CD14-positive monocyte (primary cell): ENCODE results near the gene TEKT1. TPM values are rescaled to one million over a fixed set of nuclear protein-coding genes. Genes with fewer than 3 reads are reported as not detected.
"Not testable (repeated sequence)": the region's sequence is repeated elsewhere in the genome, so short reads cannot be mapped to it uniquely, and the experiment has no call there.

Source experiments
- DNase-seq, 3 donors: peaks; one replicate each; pipeline ENCODE4 v3.0.0-alpha.2; 2011 to 2022
- H2AFZ ChIP-seq: 2 replicates; pipeline ENCODE4 v1.6.0; 2012; ENCODE audit warnings: mild to moderate bottlenecking, low read depth, low read length, inconsistent platforms; ENCODE audit not compliant: insufficient read depth, poor library complexity, severe bottlenecking
- H3K27ac ChIP-seq, 2 donors: 1 replicate in 1 of 2; 2 replicates in 1 of 2; pipeline ENCODE4 v1.5.1; 2012 to 2013; ENCODE audit warnings: low read length in 2 of 2, control low read depth in 1 of 2, inconsistent platforms in 1 of 2, low read depth in 1 of 2, mild to moderate bottlenecking in 1 of 2
- H3K27me3 ChIP-seq, 2 donors: one replicate each; pipeline versions ENCODE4 v1.6.0 to v1.6.1; 2011 to 2013; ENCODE audit warnings: low read length in 2 of 2; ENCODE audit not compliant: control insufficient read depth in 2 of 2, insufficient read depth in 2 of 2
- H3K36me3 ChIP-seq, 2 donors: replicated peaks in 1 of 2; 1 replicate in 1 of 2; 2 replicates in 1 of 2; pipeline versions ENCODE4 v1.5.1 to v1.6.1; 2012 to 2013; ENCODE audit warnings: low read length in 2 of 2, control low read depth in 1 of 2, inconsistent platforms in 1 of 2, mild to moderate bottlenecking in 1 of 2; ENCODE audit not compliant: insufficient read depth in 2 of 2, control insufficient read depth in 1 of 2
- H3K4me1 ChIP-seq, 2 donors: 1 replicate in 1 of 2; 2 replicates in 1 of 2; pipeline versions ENCODE4 v1.5.1 to v1.6.1; 2012 to 2013; ENCODE audit warnings: low read length in 2 of 2, control low read depth in 1 of 2, inconsistent platforms in 1 of 2, mild to moderate bottlenecking in 1 of 2, moderate library complexity in 1 of 2; ENCODE audit not compliant: insufficient read depth in 2 of 2, control insufficient read depth in 1 of 2
- H3K4me2 ChIP-seq: replicated peaks from 2 replicates; pipeline ENCODE3; 2012; ENCODE audit warnings: low read length, moderate library complexity, mild to moderate bottlenecking; ENCODE audit not compliant: poor library complexity, severe bottlenecking; ENCODE audit errors: extremely low read depth
- H3K4me3 ChIP-seq, 3 experiments: fragments of 200-600 bp in 1 of 3; sonication (generic) in 1 of 3; replicated peaks in 1 of 3; 1 replicate in 2 of 3; 2 replicates in 1 of 3; pipeline ENCODE4 v1.5.1; 2011 to 2013; ENCODE audit warnings: low read length in 3 of 3, mild to moderate bottlenecking in 3 of 3, control low read depth in 2 of 3, low read depth in 2 of 3, inconsistent platforms in 1 of 3, moderate library complexity in 1 of 3
- H3K79me2 ChIP-seq: 2 replicates; pipeline ENCODE4 v1.6.0; 2012; ENCODE audit warnings: mild to moderate bottlenecking, control low read depth, inconsistent platforms, low read length, moderate library complexity; ENCODE audit not compliant: insufficient read depth
- H3K9ac ChIP-seq: 2 replicates; pipeline ENCODE4 v1.6.0; 2017; ENCODE audit warnings: low read length, mild to moderate bottlenecking; ENCODE audit not compliant: insufficient read depth, poor library complexity, severe bottlenecking
- H3K9me3 ChIP-seq, 2 donors: replicated peaks in 1 of 2; 1 replicate in 1 of 2; 2 replicates in 1 of 2; pipeline versions ENCODE4 v1.5.1 to v1.6.1; 2012 to 2013; ENCODE audit warnings: low read length in 2 of 2, control low read depth in 1 of 2; ENCODE audit not compliant: control insufficient read depth in 1 of 2, insufficient read depth in 1 of 2
- H4K20me1 ChIP-seq: 2 replicates; pipeline ENCODE4 v1.6.0; 2012; ENCODE audit warnings: mild to moderate bottlenecking, low read length, control low read depth, moderate library complexity; ENCODE audit not compliant: insufficient read depth
- H3K27ac Mint-ChIP-seq, 7 donors: one replicate each; pipeline ENCODE4 v1.8.0; 2020; ENCODE audit warnings: mild to moderate bottlenecking in 7 of 7, mixed read lengths in 7 of 7, moderate library complexity in 6 of 7, inconsistent platforms in 2 of 7
- H3K27me3 Mint-ChIP-seq, 3 donors: one replicate each; pipeline ENCODE4 v1.8.0; 2021 to 2022; ENCODE audit warnings: low read depth in 3 of 3, mild to moderate bottlenecking in 3 of 3, mixed read lengths in 3 of 3, moderate library complexity in 3 of 3, inconsistent platforms in 1 of 3
- H3K36me3 Mint-ChIP-seq, 2 donors: one replicate each; pipeline ENCODE4 v1.8.0; 2020; ENCODE audit warnings: mixed read lengths in 2 of 2, inconsistent platforms in 1 of 2, mild to moderate bottlenecking in 1 of 2
- H3K4me1 Mint-ChIP-seq: one replicate; pipeline ENCODE4 v1.8.0; 2020; ENCODE audit warnings: mild to moderate bottlenecking, mixed read lengths
- H3K4me3 Mint-ChIP-seq, 2 donors: one replicate each; pipeline ENCODE4 v1.8.0; 2020; ENCODE audit warnings: mild to moderate bottlenecking in 2 of 2, mixed read lengths in 2 of 2, moderate library complexity in 1 of 2
- H3K9me3 Mint-ChIP-seq, 7 donors: one replicate each; pipeline ENCODE4 v1.8.0; 2020 to 2022; ENCODE audit warnings: mixed read lengths in 7 of 7, mild to moderate bottlenecking in 6 of 7, moderate library complexity in 6 of 7, inconsistent platforms in 2 of 7
- WGBS: methylation state at CpG from one replicate; pipeline ENCODE4 v1.1.5; 2013; ENCODE audit warnings: missing lambda C conversion rate; ENCODE audit not compliant: insufficient coverage; 5-methylcytosine and 5-hydroxymethylcytosine counted together
- intact Hi-C, 2 donors: fragments of 100-400 bp; cut with micrococcal nuclease; formaldehyde crosslinking; loops; one replicate each; pipeline versions ENCODE4 v1.15.0 to v1.15.1; 2023
- polyA plus RNA-seq, 3 donors: library from polyadenylated mRNA; depleted of rRNA in 1 of 3; unstranded in 2 of 3; stranded (reverse) in 1 of 3; fragments of 300-500 nt in 2 of 3; fragments of >200 nt in 1 of 3; fragmentation: Illumina TruSeq in 2 of 3; gene quantifications; 1 replicate in 2 of 3; 2 replicates in 1 of 3; pipeline ENCODE4 v1.2.3, GENCODE V29; 2012 to 2021
- TF ChIP-seq, protein P1 (sequence below): fragments of 200-600 bp; IDR thresholded peaks from one replicate; pipeline ENCODE4 v1.8.0; 2022; ENCODE audit warnings: antibody characterized with exemption, mild to moderate bottlenecking

The TEKT1 gene
- polyA plus RNA-seq, 3 donors = not detected

DNA sequence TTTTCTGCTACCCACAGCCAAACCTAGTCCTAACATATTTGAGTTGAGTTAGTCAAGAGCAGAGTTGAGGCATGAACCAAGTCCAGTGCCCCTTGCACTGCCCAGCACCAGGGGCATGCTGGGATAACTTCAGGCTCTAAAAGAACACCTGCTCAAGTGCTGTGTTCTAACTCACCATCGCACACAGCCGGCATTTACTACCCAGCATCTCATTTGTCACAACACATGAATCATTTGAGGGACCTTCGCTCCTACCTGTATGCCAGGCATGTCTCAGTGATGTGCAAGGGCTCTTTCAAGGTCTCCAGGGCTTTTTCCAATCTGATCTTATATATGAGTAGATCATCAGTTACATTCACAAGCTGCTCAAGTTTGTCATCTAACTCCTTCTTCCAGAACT is 12.6 kb downstream of the TEKT1 start:
- Mint-ChIP-seq H3K27me3 (peaks cover 3 to 7% (median 4%) of the 10 kb centered on the region in 3 donors), H3K9me3 (peaks cover 0 to 6% (median 3%) of the 10 kb centered on the region in 7 donors)
- H3K4me3 ChIP-seq = no peak overlapping the region

DNA sequence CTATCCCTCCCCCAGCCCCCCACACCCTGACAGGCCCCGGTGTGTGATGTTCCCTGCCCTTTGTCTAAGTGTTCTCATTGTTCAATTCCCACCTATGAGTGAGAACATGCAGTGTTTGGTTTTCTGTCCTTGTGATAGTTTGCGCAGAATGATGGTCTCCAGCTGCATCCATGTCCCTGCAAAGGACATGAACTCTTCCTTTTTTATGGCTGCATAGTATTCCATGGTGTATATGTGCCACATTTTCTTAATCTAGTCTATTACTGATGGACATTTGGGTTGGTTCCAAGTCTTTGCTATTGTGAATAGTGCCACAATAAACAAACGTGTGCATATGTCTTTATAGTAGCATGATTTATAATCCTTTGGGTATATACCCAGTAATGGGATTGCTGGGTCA is 15.2 kb downstream of the TEKT1 start:
- H3K27me3 Mint-ChIP-seq = peaks cover 4 to 11% (median 7%) of the 10 kb centered on the region in 3 donors
- H4K20me1 ChIP-seq, H3K9me3 ChIP-seq, intact Hi-C loops, H3K4me1 Mint-ChIP-seq, H3K36me3 Mint-ChIP-seq, H3K4me2 ChIP-seq, H3K4me1 ChIP-seq, H3K9ac ChIP-seq, H3K27me3 ChIP-seq, H2AFZ ChIP-seq, H3K36me3 ChIP-seq, H3K79me2 ChIP-seq, DNase-seq, H3K27ac ChIP-seq, H3K4me3 ChIP-seq, H3K9me3 Mint-ChIP-seq, H3K27ac Mint-ChIP-seq, H3K4me3 Mint-ChIP-seq: not testable (repeated sequence)
- 100% methylated on average over 2 of the region's 3 CpGs for WGBS

More for the DNA sequence above, 12.6 kb downstream of the TEKT1 start:
- Histone ChIP-seq H2AFZ (no peak overlapping the region), H3K9ac (no peak overlapping the region), H3K4me2 (no peak overlapping the region), H3K79me2 (no peaks in the 10 kb centered on the region), H3K4me1 (no peaks in the 10 kb centered on the region), H4K20me1 (no peaks in the 10 kb centered on the region), H3K27me3 (no peaks in the 10 kb centered on the region), H3K27ac (no peak overlapping the region), H3K9me3 (no peaks in the 10 kb centered on the region), H3K36me3 (no peaks in the 10 kb centered on the region)
- Mint-ChIP-seq H3K36me3 (no peaks in the 10 kb centered on the region), H3K4me3 (no peak overlapping the region), H3K4me1 (no peaks in the 10 kb centered on the region), H3K27ac (no peak overlapping the region)
- no peak for DNase-seq
- TF ChIP-seq, protein P1, sequence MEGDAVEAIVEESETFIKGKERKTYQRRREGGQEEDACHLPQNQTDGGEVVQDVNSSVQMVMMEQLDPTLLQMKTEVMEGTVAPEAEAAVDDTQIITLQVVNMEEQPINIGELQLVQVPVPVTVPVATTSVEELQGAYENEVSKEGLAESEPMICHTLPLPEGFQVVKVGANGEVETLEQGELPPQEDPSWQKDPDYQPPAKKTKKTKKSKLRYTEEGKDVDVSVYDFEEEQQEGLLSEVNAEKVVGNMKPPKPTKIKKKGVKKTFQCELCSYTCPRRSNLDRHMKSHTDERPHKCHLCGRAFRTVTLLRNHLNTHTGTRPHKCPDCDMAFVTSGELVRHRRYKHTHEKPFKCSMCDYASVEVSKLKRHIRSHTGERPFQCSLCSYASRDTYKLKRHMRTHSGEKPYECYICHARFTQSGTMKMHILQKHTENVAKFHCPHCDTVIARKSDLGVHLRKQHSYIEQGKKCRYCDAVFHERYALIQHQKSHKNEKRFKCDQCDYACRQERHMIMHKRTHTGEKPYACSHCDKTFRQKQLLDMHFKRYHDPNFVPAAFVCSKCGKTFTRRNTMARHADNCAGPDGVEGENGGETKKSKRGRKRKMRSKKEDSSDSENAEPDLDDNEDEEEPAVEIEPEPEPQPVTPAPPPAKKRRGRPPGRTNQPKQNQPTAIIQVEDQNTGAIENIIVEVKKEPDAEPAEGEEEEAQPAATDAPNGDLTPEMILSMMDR = no peak
- intact Hi-C loops = no loop called here
- 90% methylated on average over 2 of the region's 3 CpGs for WGBS
